ENCODE measurements around the gene PRKAB1.

Gene PRKAB1

GRCh38 chr12:119664642-119665041, 3.3 kb upstream of the PRKAB1 start:
- DNase-seq, result no peak

GRCh38 chr12:119665164-119665929, 2.6 kb upstream of the PRKAB1 start:
- DNase-seq, result no peak

- no peak for DNase-seq
Observed at GRCh38 chr12:119666226-119666795, 1.6 kb upstream of the PRKAB1 start.

GRCh38 chr12:119666900-119667576, 895 bp upstream of the PRKAB1 start:
- DNase-seq, result no peak

GRCh38 chr12:119668324-119668841, 450 bp downstream of the PRKAB1 start:
- no peak for DNase-seq

- DNase-seq, result no peak
Observed at GRCh38 chr12:119669744-119670472, 2.0 kb downstream of the PRKAB1 start.

GRCh38 chr12:119671070-119671469, 3.1 kb downstream of the PRKAB1 start:
- DNase-seq, result no peak

- no peak for DNase-seq
Observed at GRCh38 chr12:119672194-119672593, 4.3 kb downstream of the PRKAB1 start.

GRCh38 chr12:119673634-119674033, 5.7 kb downstream of the PRKAB1 start:
- DNase-seq, result no peak

GRCh38 chr12:119674560-119674959, 6.6 kb downstream of the PRKAB1 start:
- DNase-seq, result no peak

- no peak for DNase-seq
Observed at GRCh38 chr12:119676022-119676421, 8.1 kb downstream of the PRKAB1 start.

GRCh38 chr12:119676573-119676972, 8.6 kb downstream of the PRKAB1 start:
- no peak for DNase-seq

GRCh38 chr12:119678459-119678858, 10.5 kb downstream of the PRKAB1 start:
- no peak for DNase-seq

- DNase-seq, result no peak
Observed at GRCh38 chr12:119679081-119679480, 11.1 kb downstream of the PRKAB1 start.

GRCh38 chr12:119679490-119679889, 11.6 kb downstream of the PRKAB1 start:
- DNase-seq, result no peak

- DNase-seq, result no peak
Observed at GRCh38 chr12:119681111-119681510, 13.2 kb downstream of the PRKAB1 start.

GRCh38 chr12:119681728-119682638, 14.1 kb downstream of the PRKAB1 start:
- DNase-seq, result no peak

- DNase-seq, result no peak
Observed at GRCh38 chr12:119682639-119683252, 14.8 kb downstream of the PRKAB1 start.

GRCh38 chr12:119683413-119683812, 15.5 kb downstream of the PRKAB1 start:
- DNase-seq, result peak; percentile 63

- no peak for DNase-seq
Observed at GRCh38 chr12:119683816-119684215, 15.9 kb downstream of the PRKAB1 start.

- DNase-seq, result peak; percentile 15
Observed at GRCh38 chr12:119684711-119685369, 16.9 kb downstream of the PRKAB1 start.

All from fibroblast of skin of right quadriceps (primary cell).